ENCODE data around the gene RASA3. TPM values are rescaled to one million over a fixed set of nuclear protein-coding genes. Genes with fewer than 3 reads are reported as not detected.

The RASA3 gene
- total and polyA plus RNA-seq, 9 of the 15 experiments (the other 6 are each of a cell fraction or from before 2014, with no cell fraction given): 0.72 to 25.3 (median 14.4) TPM

GRCh38 chr13:114115191-114115671, 17.2 kb downstream of the RASA3 start (continued):
- TF ChIP-seq RAD21 (CRISPR knock-in tag; conservative IDR thresholded peaks at IDR 0.05 in 1 of 2, IDR thresholded peaks at IDR 0.05 in 1 of 2) (peak; percentile 42 to 58), HDAC2 (IDR thresholded peaks at IDR 0.05) (0 out of 2 replicates have a peak, but pooled peaks have one; percentile 37), ZNF263 (CRISPR knock-in tag; IDR thresholded peaks at IDR 0.05; ENCODE audit: borderline replicate concordance) (no peak), KLF10 (CRISPR knock-in tag; IDR thresholded peaks at IDR 0.05) (no peak), THRA (IDR thresholded peaks at IDR 0.05) (no peak), ETV5 (CRISPR knock-in tag; IDR thresholded peaks at IDR 0.05; ENCODE audit: low read depth) (peak; percentile 83), ZFX (CRISPR knock-in tag; IDR thresholded peaks at IDR 0.05) (peak; percentile 73), PREB (CRISPR knock-in tag; IDR thresholded peaks at IDR 0.05) (no peak), NCOA6 (IDR thresholded peaks at IDR 0.05) (no peak), MYBL2 (IDR thresholded peaks at IDR 0.05; ENCODE audit: low read depth) (no peak), MYBL2 (CRISPR knock-in tag; IDR thresholded peaks at IDR 0.05; ENCODE audit: borderline replicate concordance) (no peak), ZNF311 (CRISPR knock-in tag; IDR thresholded peaks at IDR 0.05) (0 out of 2 replicates have a peak, but pooled peaks have one; percentile 23), SNAPC5 (CRISPR knock-in tag; IDR thresholded peaks at IDR 0.05) (no peak), SETDB1 (IDR thresholded peaks at IDR 0.05; ENCODE audit: low read length) (no peak), ETS2 (tag; IDR thresholded peaks at IDR 0.05; ENCODE audit: borderline replicate concordance, poor library complexity, severe bottlenecking) (no peak), ARID4B (CRISPR knock-in tag; IDR thresholded peaks at IDR 0.05) (peak; percentile 62; the same call in 1 of the 2 replicates), CCNT2 (IDR thresholded peaks at IDR 0.05; ENCODE audit: borderline replicate concordance, extremely low read depth, insufficient read length, low read depth, low read length) (no peak), JUN (IDR thresholded peaks at IDR 0.05; ENCODE audit: borderline replicate concordance, low read depth, low read length) (peak; percentile 34; the same call in 1 of the 2 replicates), JUN (CRISPR knock-in tag; IDR thresholded peaks at IDR 0.05; ENCODE audit: borderline replicate concordance) (no peak), RBFOX2 (IDR thresholded peaks at IDR 0.05; ENCODE audit: low read depth, low read length) (no peak), CBFA2T2 (conservative IDR thresholded peaks at IDR 0.05) (0 out of 2 replicates have a peak, but pooled peaks have one; percentile 21), SOX6 (IDR thresholded peaks at IDR 0.05) (peak; percentile 44; the same call in 1 of the 2 replicates), ZNF347 (CRISPR knock-in tag; IDR thresholded peaks at IDR 0.05; ENCODE audit: low read depth) (no peak)

Measured in K562 (cell line).